ENCODE data around the gene KLHL25.

DNA sequence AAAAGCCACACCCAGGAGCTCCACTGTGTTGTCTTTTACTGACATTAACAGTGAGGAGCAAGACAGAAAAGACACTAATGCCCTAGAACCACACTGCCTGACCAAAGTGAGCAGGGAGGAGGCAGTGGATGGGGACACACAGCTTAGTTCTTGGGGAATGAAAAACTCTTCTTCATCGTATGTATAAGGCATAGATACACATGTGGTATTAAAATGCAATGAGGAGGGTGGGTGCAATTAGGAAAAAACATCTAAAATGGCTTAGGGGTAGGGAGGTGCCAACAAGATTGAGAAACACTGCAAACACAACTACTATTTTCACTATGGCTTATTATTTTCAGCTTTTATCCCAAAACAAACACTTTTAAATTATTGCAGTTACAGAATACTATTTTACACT is 15.5 kb downstream of the KLHL25 start:
- TF ChIP-seq POLR2A (IDR thresholded peaks at IDR 0.05) (no peak), EP300 (IDR thresholded peaks at IDR 0.05) (no peak), POLR2AphosphoS5 (IDR thresholded peaks at IDR 0.05) (no peak)
- TF ChIP-seq, protein P1, sequence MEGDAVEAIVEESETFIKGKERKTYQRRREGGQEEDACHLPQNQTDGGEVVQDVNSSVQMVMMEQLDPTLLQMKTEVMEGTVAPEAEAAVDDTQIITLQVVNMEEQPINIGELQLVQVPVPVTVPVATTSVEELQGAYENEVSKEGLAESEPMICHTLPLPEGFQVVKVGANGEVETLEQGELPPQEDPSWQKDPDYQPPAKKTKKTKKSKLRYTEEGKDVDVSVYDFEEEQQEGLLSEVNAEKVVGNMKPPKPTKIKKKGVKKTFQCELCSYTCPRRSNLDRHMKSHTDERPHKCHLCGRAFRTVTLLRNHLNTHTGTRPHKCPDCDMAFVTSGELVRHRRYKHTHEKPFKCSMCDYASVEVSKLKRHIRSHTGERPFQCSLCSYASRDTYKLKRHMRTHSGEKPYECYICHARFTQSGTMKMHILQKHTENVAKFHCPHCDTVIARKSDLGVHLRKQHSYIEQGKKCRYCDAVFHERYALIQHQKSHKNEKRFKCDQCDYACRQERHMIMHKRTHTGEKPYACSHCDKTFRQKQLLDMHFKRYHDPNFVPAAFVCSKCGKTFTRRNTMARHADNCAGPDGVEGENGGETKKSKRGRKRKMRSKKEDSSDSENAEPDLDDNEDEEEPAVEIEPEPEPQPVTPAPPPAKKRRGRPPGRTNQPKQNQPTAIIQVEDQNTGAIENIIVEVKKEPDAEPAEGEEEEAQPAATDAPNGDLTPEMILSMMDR (IDR thresholded peaks at IDR 0.05), result no peak
